Measurements from ENCODE around the gene ADRA1B. TPM values are rescaled to one million over a fixed set of nuclear protein-coding genes. Genes with fewer than 3 reads are reported as not detected.

Gene ADRA1B
- total and polyA plus RNA-seq, 2 of the 8 experiments (the other 6 are each of a cell fraction or from before 2014, with no cell fraction given): not detected

- 0 out of 2 replicates have a peak overlapping the region, but pooled peaks have one; percentile 37 for H2AFZ ChIP-seq (ENCODE audit: low read length)
- H3K23ac ChIP-seq (ENCODE audit: insufficient read length): no peak overlapping the region
- no peak overlapping the region for H3K14ac ChIP-seq (ENCODE audit: insufficient read length)
- H4K8ac ChIP-seq (ENCODE audit: extremely low read depth, insufficient read depth, low read length): no peak overlapping the region
- H3K27me3 ChIP-seq (replicated peaks in 1 of 4; ENCODE audit: control insufficient read depth in 3 of 4, extremely low read depth in 1 of 4, insufficient read depth in 3 of 4, low read length in 3 of 4): no peaks in the 10 kb centered on the region
- H2BK15ac ChIP-seq (ENCODE audit: low read length): 0 out of 2 replicates have a peak overlapping the region, but pooled peaks have one; percentile 9
- H3K36me3 ChIP-seq (ENCODE audit: control insufficient read depth in 2 of 4, insufficient read depth in 4 of 4, low read length in 3 of 4): no peaks in the 10 kb centered on the region
- no peak overlapping the region for H2AK5ac ChIP-seq (ENCODE audit: low read depth, low read length)
- H3K4ac ChIP-seq (replicated peaks; ENCODE audit: insufficient read length, low read depth, low read length): no peak overlapping the region
- CTCF ChIA-PET (ENCODE audit: partially characterized antibody): interaction anchor here (0.6 to 1.8 kb wide), 6 partner anchors 15 to 88 kb away, joined by 3 to 5 read pairs (median 3); no protein-coding TSS in a partner anchor
- H4K91ac ChIP-seq (replicated peaks; ENCODE audit: insufficient read length, low read length): no peak overlapping the region
- no peak overlapping the region for H3K9ac ChIP-seq (replicated peaks in 1 of 4; ENCODE audit: extremely low read depth in 1 of 4, low read depth in 3 of 4, low read length in 3 of 4)
- H2BK20ac ChIP-seq (ENCODE audit: low read length): no peak overlapping the region
- H3K27ac ChIP-seq (ENCODE audit: low read depth, low read length): no peak overlapping the region
- no peak overlapping the region for H2BK5ac ChIP-seq (ENCODE audit: low read depth, low read length)
- H3K4me1 ChIP-seq (replicated peaks in 1 of 4; ENCODE audit: control insufficient read depth in 3 of 4, insufficient read depth in 4 of 4, low read length in 3 of 4): no peaks in the 10 kb centered on the region; a peak in 1 of 7 replicates
- DNase-seq (ENCODE audit: low read depth in 1 of 2, low spot score in 2 of 2) (no peak), FAIRE-seq (no peak)
- H3K79me2 ChIP-seq (ENCODE audit: control insufficient read depth in 1 of 2, insufficient read depth in 2 of 2, low read length in 2 of 2): no peaks in the 10 kb centered on the region
- H4K20me1 ChIP-seq (replicated peaks in 1 of 2; ENCODE audit: control insufficient read depth in 1 of 2, insufficient read depth in 2 of 2, low read length in 2 of 2): no peaks in the 10 kb centered on the region
- no peak overlapping the region for H3K56ac ChIP-seq (replicated peaks; ENCODE audit: insufficient read length, low read depth, low read length)
- no peak overlapping the region for H2BK12ac ChIP-seq (ENCODE audit: low read depth, low read length)
- WGBS, 2 experiments (ENCODE audit: extremely low coverage in 1 of 2, insufficient coverage in 1 of 2, insufficient read length in 1 of 2, insufficient replicate concordance in 2 of 2, low coverage in 1 of 2, low lambda C conversion rate in 2 of 2, missing lambda C conversion rate in 1 of 2): 91% methylated on average over 3 of the region's 3 CpGs; no CpG with 5 or more reads in 1 of the 2 experiments
- no peaks in the 10 kb centered on the region for H3K9me3 ChIP-seq (ENCODE audit: insufficient read depth in 2 of 2, low read depth in 1 of 2, low read length in 1 of 2)
- H4K5ac ChIP-seq (ENCODE audit: insufficient read length, low read depth, low read length): no peak overlapping the region
- TF ChIP-seq KDM5A (IDR thresholded peaks at IDR 0.05; ENCODE audit: low read length) (no peak), HDAC2 (IDR thresholded peaks at IDR 0.05; ENCODE audit: borderline replicate concordance in 1 of 2, low read depth in 2 of 2, low read length in 2 of 2) (no peak), TCF12 (IDR thresholded peaks at IDR 0.05; ENCODE audit: low read depth, low read length) (no peak), EP300 (IDR thresholded peaks at IDR 0.05; ENCODE audit: borderline replicate concordance in 1 of 2, low read depth in 2 of 2, low read length in 2 of 2) (no peak), BRCA1 (IDR thresholded peaks at IDR 0.05; ENCODE audit: low read depth, low read length) (no peak), ASH2L (IDR thresholded peaks at IDR 0.05; ENCODE audit: low read length) (no peak), SIX5 (IDR thresholded peaks at IDR 0.05; ENCODE audit: low read depth, low read length) (no peak)
- POLR2A ChIA-PET (ENCODE audit: partially characterized antibody): no interaction called here
- H3K4me2 ChIP-seq (ENCODE audit: insufficient read depth in 1 of 2, low read depth in 2 of 2, low read length in 2 of 2): no peak overlapping the region
- H3K79me1 ChIP-seq (ENCODE audit: low read depth, low read length): no peaks in the 10 kb centered on the region
- no peak overlapping the region for H2BK120ac ChIP-seq (replicated peaks; ENCODE audit: low read depth, low read length)
- H3K4me3 ChIP-seq (ENCODE audit: extremely low read depth in 1 of 4, insufficient read depth in 2 of 4, low read depth in 3 of 4, low read length in 4 of 4): no peak overlapping the region
- H3K18ac ChIP-seq (ENCODE audit: extremely low read depth, low read length): no peak overlapping the region
- no peaks in the 10 kb centered on the region for H3K23me2 ChIP-seq (ENCODE audit: low read depth, low read length)
Observed at GRCh38 chr5:159893040-159893695, 23.1 kb upstream of the ADRA1B start.
